GM12875 (cell line): ENCODE results near the gene E2F3.

Source experiments
- H3K4me3 ChIP-seq: one replicate; pipeline ENCODE4 v1.5.1; 2011; ENCODE audit warnings: low read depth, low read length, control low read depth
- CTCF ChIP-seq: IDR thresholded peaks from 2 replicates; pipeline ENCODE4 v1.5.1; 2011; ENCODE audit warnings: low read depth, mild to moderate bottlenecking, control low read depth, inconsistent platforms, low read length, moderate library complexity, borderline replicate concordance; ENCODE audit not compliant: insufficient read depth

E2F3 gene

GRCh38 chr6:20365456-20365855 lies 36.2 kb upstream of the E2F3 start:
- no peak overlapping the region for H3K4me3 ChIP-seq
- no peak for TF ChIP-seq CTCF

- H3K4me3 ChIP-seq, result no peak overlapping the region
- TF ChIP-seq CTCF, result no peak
Measured at GRCh38 chr6:20366082-20366830, 35.4 kb upstream of the E2F3 start.

GRCh38 chr6:20367743-20368485 lies 33.8 kb upstream of the E2F3 start:
- no peak for TF ChIP-seq CTCF
- H3K4me3 ChIP-seq, result no peak overlapping the region

GRCh38 chr6:20370393-20370792 lies 31.3 kb upstream of the E2F3 start:
- H3K4me3 ChIP-seq, result no peak overlapping the region
- no peak for TF ChIP-seq CTCF

- TF ChIP-seq CTCF, result no peak
- no peak overlapping the region for H3K4me3 ChIP-seq
Measured at GRCh38 chr6:20370801-20371200, 30.9 kb upstream of the E2F3 start.

GRCh38 chr6:20375436-20375835 lies 26.2 kb upstream of the E2F3 start:
- no peak for TF ChIP-seq CTCF
- no peak overlapping the region for H3K4me3 ChIP-seq
